HG03108 (cell line): ENCODE data around the gene PTPMT1.

Experiments used
- ATAC-seq: cut with Tn5 transposase; IDR thresholded peaks from one replicate; pipeline ENCODE4 v1.9.1; 2021; ENCODE audit warnings: moderate library complexity; ENCODE audit not compliant: unreplicated experiment

The PTPMT1 gene

DNA sequence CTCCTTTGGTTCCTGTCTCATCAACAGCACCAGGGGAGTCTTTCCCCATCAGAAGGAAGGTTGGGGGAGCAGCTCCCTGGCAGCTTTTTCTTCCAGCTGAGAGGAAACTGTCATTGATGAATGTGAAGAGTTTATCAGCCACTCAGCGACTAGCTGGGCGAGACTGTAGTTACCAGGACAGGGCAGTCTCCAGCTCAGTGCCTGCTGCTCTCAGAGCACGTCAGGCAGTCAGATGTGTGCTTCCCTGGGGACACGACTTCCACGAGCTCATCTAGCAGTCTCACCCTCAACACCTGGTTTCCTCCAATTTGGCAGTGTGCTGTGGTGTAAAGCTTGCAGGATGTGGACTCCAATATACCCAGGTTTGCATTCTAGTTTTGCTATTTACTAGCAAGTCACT, 41.3 kb downstream of the PTPMT1 start:
- no peak for ATAC-seq

DNA sequence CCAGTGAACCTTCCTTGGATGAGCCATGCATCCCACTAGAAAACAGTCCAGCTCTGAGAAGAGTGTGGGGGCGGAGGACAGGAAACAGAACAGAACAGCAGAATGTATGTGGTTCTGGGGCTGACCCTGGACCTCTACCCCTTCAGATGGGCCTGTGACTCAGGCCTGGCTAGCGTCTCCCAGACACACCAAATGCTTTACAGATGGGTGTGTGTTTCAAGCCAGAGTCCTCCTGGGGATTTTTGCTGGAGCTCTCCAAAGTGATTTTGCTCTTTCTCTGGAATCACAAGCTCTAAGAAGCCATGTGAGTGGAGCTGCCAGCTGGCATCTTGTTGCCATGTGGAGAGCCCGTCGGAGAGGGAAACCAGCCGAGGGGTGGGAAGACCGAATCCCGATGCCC, 42.0 kb downstream of the PTPMT1 start:
- no peak for ATAC-seq

DNA sequence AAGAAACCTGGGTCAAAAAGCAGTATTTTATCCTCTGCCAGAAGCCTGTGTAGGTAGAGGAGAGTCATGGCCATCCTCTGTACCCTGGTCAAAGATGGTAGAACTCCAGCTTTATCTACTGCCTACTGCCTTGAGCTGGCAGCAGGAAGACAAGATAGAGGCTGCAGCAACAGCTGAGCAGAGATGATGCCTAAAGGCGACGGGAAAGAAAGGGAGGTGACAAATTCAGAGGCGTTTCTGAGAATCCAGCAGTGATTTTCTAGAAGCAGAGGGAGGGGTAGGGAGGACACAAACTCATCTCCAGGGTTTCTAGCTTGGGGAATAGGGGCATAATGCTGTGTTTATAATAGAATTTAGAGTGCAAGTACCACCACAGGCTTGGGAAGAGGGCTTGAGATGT, 44.3 kb downstream of the PTPMT1 start:
- ATAC-seq, result no peak

DNA sequence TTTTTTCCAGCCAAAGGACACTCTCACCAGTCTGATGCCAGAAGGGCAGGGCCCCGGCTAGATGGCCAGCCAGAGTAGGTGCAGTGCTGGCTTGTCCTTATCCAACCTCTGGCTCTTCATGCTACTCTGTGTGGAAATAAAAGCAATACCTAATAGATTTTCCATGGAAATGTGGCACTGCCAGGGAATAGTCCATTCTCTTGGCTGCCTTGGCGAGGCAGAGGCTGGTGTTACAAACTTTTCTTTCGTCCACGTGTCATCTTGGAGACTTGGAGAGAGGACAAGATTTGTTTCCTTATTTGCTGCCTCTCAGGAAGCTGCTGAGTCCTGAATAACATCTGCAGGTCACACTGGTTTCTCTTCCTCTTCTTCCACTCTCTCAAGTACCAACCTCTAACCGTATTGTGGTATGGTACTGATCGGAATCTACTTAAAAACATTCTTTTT, 46.0 kb downstream of the PTPMT1 start:
- peak; percentile 81 for ATAC-seq

DNA sequence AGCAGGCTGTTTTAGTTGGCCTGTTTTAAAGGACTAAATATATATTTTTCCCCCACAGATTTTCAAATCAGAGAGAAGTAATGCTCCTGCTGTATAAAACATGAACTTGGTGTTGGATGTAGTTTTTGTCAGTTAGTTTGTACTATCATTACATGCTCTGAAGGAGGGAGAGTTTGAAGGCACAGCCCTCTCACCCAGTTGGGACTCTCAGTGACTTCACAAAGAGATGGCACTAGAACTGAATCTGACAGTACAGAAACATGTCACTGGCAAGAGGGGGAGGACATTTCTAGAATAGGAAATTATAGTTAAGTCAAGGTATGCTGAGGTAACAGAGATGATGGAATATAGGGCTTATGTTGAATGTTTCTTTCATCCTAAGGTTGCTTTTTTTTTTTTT, 49.9 kb downstream of the PTPMT1 start:
- no peak for ATAC-seq

DNA sequence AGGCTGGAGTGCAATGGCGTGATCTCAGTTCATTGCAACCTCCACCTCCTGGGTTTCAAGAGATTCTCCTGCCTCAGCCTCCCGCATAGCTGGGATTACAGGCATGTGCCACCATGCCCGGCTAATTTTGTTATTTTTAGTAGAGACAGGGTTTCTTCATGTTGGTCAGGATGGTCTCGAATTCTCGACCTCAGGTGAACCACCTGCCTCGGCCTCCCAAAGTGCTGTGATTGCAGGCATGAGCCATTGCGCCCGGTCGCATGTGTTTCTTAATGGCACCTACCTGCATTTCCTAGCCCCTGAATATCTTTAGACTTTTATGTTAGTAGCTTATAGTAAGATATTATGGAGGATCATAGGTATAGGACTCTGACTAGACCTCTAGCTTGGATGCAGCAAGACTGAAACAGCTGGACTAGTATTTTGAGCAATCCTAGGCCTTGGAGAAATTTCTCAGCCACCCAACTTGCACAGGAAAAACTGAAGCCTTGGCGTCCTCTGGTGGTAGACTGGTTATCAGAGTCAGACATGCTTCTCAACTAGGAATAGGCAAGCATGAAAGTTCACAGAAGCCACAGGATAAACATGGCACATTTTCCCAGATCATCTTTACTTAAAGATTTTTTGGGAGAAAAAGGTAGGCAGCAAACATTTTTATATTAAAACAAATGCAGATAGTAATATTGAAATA, 51.5 kb downstream of the PTPMT1 start:
- ATAC-seq, result no peak

DNA sequence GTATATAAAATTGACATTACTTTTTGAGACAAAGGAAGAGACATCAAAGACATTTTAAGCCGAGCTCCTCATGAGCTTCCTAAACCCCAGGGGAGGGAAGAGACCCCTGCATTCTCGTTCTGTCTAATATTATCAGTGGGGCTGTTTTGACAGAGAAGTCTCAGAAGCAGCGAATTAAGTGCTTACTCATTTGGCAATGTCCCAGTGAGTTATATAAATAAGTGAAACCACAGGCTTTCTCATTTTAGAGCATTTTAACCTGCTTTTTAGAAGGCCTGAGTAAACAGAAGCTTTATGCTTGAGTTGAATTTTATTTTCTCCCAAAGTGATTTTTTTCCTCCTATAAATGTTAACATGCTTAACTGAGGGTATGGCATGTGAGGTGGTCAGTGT, 52.0 kb downstream of the PTPMT1 start:
- no peak for ATAC-seq

DNA sequence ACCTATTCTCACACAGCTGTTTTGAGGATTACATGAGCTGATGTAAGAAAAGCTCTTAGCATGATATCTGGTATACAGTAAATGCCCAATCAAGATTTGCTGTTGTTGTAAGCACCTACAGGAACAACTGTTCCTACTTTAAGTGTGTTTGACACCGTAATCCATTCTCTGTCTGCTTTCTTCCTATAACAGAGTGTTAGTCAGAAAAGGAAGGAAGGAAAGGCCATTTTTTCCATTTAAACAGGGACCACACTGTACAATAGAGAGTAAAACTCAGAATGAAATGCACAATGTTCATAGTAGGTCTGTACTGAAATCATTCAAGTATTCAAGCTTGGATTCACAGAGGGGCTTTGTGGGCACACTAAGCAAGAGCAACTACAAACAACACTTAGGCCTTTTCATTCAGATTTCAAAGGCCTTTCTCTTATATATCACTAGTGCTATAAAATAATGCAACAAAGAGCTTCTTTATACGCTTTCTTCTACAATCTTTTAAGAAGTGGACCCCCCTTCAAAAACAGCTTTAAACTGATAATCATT, 55.5 kb downstream of the PTPMT1 start:
- ATAC-seq, result no peak
